ENCODE measurements around the gene GNL3L.
A peak's percentile ranks its signal among the peaks of the same experiment; 100 is the strongest.
"Not testable (repeated sequence)": the region's sequence is repeated elsewhere in the genome, so short reads cannot be mapped to it uniquely, and the experiment has no call there.

Gene GNL3L

GRCh38 chrX:54529151-54529550, 868 bp upstream of the GNL3L start:
- peak overlapping the region; percentile 57 for H3K4me3 ChIP-seq (ENCODE audit: control insufficient read depth, low read depth, low read length)
- DNase-seq (ENCODE audit: low read depth), result no peak
- no peak for TF ChIP-seq CTCF (conservative IDR thresholded peaks at IDR 0.05; ENCODE audit: control insufficient read depth, insufficient read depth, low read depth, low read length)

GRCh38 chrX:54530357-54530900, 410 bp downstream of the GNL3L start:
- H3K4me3 ChIP-seq (ENCODE audit: control insufficient read depth, low read depth, low read length), result peak overlapping the region; percentile 85
- no peak for DNase-seq (ENCODE audit: low read depth)
- no peak for TF ChIP-seq CTCF (conservative IDR thresholded peaks at IDR 0.05; ENCODE audit: control insufficient read depth, insufficient read depth, low read depth, low read length)

- no peak overlapping the region for H3K4me3 ChIP-seq (ENCODE audit: control insufficient read depth, low read depth, low read length)
- no peak for DNase-seq (ENCODE audit: low read depth)
- no peak for TF ChIP-seq CTCF (conservative IDR thresholded peaks at IDR 0.05; ENCODE audit: control insufficient read depth, insufficient read depth, low read depth, low read length)
Measured at GRCh38 chrX:54534271-54534670, 4.3 kb downstream of the GNL3L start.

- peak; percentile 5 for TF ChIP-seq CTCF (conservative IDR thresholded peaks at IDR 0.05; ENCODE audit: control insufficient read depth, insufficient read depth, low read depth, low read length)
- DNase-seq (ENCODE audit: low read depth), result peak; percentile 33
- no peak overlapping the region for H3K4me3 ChIP-seq (ENCODE audit: control insufficient read depth, low read depth, low read length)
Measured at GRCh38 chrX:54540289-54540688, 10.3 kb downstream of the GNL3L start.

- not testable (repeated sequence) for DNase-seq (ENCODE audit: low read depth); H3K4me3 ChIP-seq (ENCODE audit: control insufficient read depth, low read depth, low read length)
Measured at GRCh38 chrX:54542239-54542638, 12.2 kb downstream of the GNL3L start.

- DNase-seq (ENCODE audit: low read depth), result no peak
- TF ChIP-seq CTCF (conservative IDR thresholded peaks at IDR 0.05; ENCODE audit: control insufficient read depth, insufficient read depth, low read depth, low read length), result no peak
- no peak overlapping the region for H3K4me3 ChIP-seq (ENCODE audit: control insufficient read depth, low read depth, low read length)
Measured at GRCh38 chrX:54550821-54551220, 20.8 kb downstream of the GNL3L start.

GRCh38 chrX:54551801-54552200, 21.8 kb downstream of the GNL3L start:
- H3K4me3 ChIP-seq (ENCODE audit: control insufficient read depth, low read depth, low read length), result no peak overlapping the region
- no peak for TF ChIP-seq CTCF (conservative IDR thresholded peaks at IDR 0.05; ENCODE audit: control insufficient read depth, insufficient read depth, low read depth, low read length)
- no peak for DNase-seq (ENCODE audit: low read depth)

GRCh38 chrX:54555006-54555405, 25.0 kb downstream of the GNL3L start:
- DNase-seq (ENCODE audit: low read depth); H3K4me3 ChIP-seq (ENCODE audit: control insufficient read depth, low read depth, low read length): not testable (repeated sequence)

Data from fibroblast of mammary gland (primary cell).